ELR (cell line): ENCODE measurements around the gene TMPRSS12.
"Not testable (repeated sequence)": the region's sequence is repeated elsewhere in the genome, so short reads cannot be mapped to it uniquely, and the experiment has no call there.

Experiments used
- DNase-seq: peaks from one replicate; pipeline ENCODE4 v3.0.0-alpha.2; 2015; ENCODE audit warnings: low read depth

TMPRSS12 gene

GRCh38 chr12:50842637-50843493, at the start of gene TMPRSS12:
Gene TMPRSS12 (plus strand): TSS chr12:50842926. CDS start chr12:50842965, 39 bp downstream.
- no peak for DNase-seq

GRCh38 chr12:50799908-50800307, 42.8 kb upstream of the TMPRSS12 start:
- DNase-seq, result peak; percentile 31

- peak; percentile 40 for DNase-seq
Measured at GRCh38 chr12:50803230-50803875, 39.4 kb upstream of the TMPRSS12 start.

- no peak for DNase-seq
Measured at GRCh38 chr12:50806176-50806575, 36.5 kb upstream of the TMPRSS12 start.

GRCh38 chr12:50809131-50809530, 33.6 kb upstream of the TMPRSS12 start:
- not testable (repeated sequence) for DNase-seq

GRCh38 chr12:50814921-50815320, 27.8 kb upstream of the TMPRSS12 start:
- not testable (repeated sequence) for DNase-seq

GRCh38 chr12:50820177-50820576, 22.5 kb upstream of the TMPRSS12 start:
- DNase-seq, result no peak

GRCh38 chr12:50822082-50822481, 20.6 kb upstream of the TMPRSS12 start:
- DNase-seq, result no peak

- not testable (repeated sequence) for DNase-seq
Measured at GRCh38 chr12:50823724-50824123, 19.0 kb upstream of the TMPRSS12 start.

- DNase-seq, result no peak
Measured at GRCh38 chr12:50824914-50825313, 17.8 kb upstream of the TMPRSS12 start.

GRCh38 chr12:50825372-50825838, 17.3 kb upstream of the TMPRSS12 start:
- peak; percentile 81 for DNase-seq

- DNase-seq, result no peak
Measured at GRCh38 chr12:50828121-50828520, 14.6 kb upstream of the TMPRSS12 start.

GRCh38 chr12:50828886-50829285, 13.8 kb upstream of the TMPRSS12 start:
- no peak for DNase-seq

- DNase-seq, result not testable (repeated sequence)
Measured at GRCh38 chr12:50833801-50834200, 8.9 kb upstream of the TMPRSS12 start.

- no peak for DNase-seq
Measured at GRCh38 chr12:50839042-50839441, 3.7 kb upstream of the TMPRSS12 start.

GRCh38 chr12:50840809-50841487, 1.8 kb upstream of the TMPRSS12 start:
- no peak for DNase-seq

GRCh38 chr12:50841716-50842531, 802 bp upstream of the TMPRSS12 start:
- DNase-seq, result no peak

- peak; percentile 15 for DNase-seq
Measured at GRCh38 chr12:50845021-50845647, 2.4 kb downstream of the TMPRSS12 start.

- DNase-seq, result no peak
Measured at GRCh38 chr12:50848963-50849362, 6.2 kb downstream of the TMPRSS12 start.

- DNase-seq, result not testable (repeated sequence)
Measured at GRCh38 chr12:50855218-50855617, 12.5 kb downstream of the TMPRSS12 start.

GRCh38 chr12:50855679-50856078, 13.0 kb downstream of the TMPRSS12 start:
- DNase-seq, result not testable (repeated sequence)
